OCI-M2 (cell line): ENCODE results near the gene PLCD3.

Source experiments
- DNase-seq: peaks from one replicate; lab custom pipeline; 2025; ENCODE audit not compliant: unreplicated experiment; lab: John Stamatoyannopoulos, UW

PLCD3 gene

GRCh38 chr17:45081047-45081703, 51.1 kb downstream of the PLCD3 start:
- DNase-seq = no peak

- no peak for DNase-seq
Observed at GRCh38 chr17:45077643-45078042, 54.7 kb downstream of the PLCD3 start.

DNA sequence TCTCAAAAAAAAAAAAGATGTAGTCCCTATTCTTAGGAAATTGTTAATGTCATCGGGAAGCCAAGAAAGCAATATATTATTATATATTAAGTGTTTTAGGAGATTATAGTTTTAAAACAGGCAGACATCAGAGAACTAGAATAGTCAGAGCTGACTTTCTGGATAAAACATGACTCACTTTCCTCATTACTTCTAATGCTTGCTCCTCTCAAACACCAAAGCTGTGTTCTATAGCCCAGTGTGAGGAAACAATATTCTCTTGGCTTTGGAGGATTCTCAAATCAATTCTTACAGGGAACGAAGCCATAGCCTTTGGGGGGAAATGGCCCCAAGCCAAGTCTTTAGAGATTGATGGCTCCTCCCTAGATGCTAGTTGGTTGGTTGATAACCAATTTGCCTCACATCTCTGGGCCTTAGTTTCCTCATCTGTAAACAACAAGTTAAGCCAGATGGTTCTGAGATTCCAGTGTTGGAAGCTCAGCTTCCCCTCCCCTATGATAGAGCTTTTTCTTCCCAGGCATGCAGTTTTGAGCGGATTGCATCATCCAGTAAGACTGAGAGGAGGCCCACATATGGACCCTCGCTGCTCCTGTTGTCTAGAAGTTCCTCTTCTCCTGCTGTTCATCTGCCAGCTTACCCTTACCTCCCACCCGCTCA, 58.8 kb downstream of the PLCD3 start:
- DNase-seq = no peak

DNA sequence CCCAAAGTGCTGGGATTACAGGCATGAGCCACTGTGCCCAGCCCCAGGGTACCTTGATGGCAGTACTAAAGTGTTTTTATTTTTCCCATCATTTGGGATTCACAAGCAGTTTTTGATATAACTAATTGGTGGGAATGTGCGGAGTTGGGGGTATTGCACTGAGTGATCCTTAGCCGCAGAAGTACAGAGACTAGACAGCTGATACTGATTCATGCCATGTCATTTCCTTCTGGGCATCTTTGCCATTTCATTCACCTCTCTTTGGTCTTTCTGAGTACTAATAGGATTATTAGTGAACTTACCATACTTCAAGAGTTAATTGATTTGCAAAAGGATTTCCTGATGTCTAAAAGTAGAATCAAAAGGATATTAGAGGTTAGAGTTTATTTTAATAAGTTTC, 61.5 kb downstream of the PLCD3 start:
- DNase-seq = no peak

DNA sequence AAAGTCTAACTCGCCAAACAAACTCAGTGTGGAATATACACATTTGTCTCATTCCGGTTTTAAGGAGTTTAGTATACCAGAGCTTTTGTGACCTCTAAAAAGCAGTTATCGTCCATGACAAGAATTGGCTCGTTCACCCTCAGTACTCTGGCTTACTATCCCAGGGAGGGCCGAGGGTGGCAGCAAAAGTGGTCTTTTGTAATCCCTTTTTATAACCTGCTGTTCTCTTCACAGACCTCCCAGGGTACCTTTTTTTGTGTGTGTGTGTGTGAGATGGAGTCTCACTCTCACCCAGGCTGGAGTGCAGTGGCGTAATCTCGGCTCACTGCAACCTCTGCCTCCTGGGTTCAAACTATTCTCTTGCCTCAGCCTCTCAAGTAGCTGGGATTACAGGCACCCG, 62.3 kb downstream of the PLCD3 start:
- DNase-seq = no peak

GRCh38 chr17:45067637-45068036, 64.7 kb downstream of the PLCD3 start:
- no peak for DNase-seq

GRCh38 chr17:45063198-45063597, 69.1 kb downstream of the PLCD3 start:
- no peak for DNase-seq

- DNase-seq = no peak
Observed at GRCh38 chr17:45061606-45062205, 70.6 kb downstream of the PLCD3 start.

DNA sequence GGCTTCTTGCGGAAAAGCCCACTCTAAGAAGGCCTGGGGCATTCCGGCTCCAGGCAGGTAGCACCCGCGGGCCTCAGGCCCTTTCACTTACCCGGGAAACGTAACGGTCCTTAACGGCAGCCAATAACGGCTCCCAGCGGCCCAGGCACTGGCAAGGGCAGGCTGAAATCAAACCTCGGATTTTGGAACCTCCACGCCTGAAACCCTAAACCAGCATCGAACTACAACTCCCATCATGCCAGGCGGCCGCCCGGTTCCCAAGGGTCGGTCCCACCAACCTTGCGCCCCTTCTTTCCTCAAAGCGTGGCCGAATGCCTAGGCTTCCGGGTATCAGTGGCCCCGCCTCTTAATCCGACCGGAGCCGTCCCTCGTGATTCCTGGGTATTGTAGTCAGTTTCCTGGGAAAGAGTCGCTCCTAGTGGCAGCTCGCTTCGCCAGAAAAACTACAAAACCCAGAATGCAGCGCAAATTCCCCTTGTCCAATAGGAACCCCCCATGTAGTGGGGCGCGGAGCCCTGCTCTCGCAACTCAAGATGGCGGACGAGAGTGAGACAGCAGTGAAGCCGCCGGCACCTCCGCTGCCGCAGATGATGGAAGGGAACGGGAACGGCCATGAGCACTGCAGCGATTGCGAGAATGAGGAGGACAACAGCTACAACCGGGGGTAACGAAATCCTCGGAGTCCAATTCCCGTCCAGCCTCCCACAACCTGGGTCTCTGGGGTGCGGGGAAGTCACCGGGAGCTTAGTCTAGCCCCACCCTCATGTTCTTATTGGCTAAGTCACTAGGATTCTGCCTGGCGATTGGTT, 71.3 kb downstream of the PLCD3 start, which contains the start of gene NMT1:
Gene NMT1, plus strand, starts transcription at position 521 of the 809 bp plus-strand sequence. Its CDS starts 13 bp downstream, at position 534.
- peak; percentile 90 for DNase-seq

DNA sequence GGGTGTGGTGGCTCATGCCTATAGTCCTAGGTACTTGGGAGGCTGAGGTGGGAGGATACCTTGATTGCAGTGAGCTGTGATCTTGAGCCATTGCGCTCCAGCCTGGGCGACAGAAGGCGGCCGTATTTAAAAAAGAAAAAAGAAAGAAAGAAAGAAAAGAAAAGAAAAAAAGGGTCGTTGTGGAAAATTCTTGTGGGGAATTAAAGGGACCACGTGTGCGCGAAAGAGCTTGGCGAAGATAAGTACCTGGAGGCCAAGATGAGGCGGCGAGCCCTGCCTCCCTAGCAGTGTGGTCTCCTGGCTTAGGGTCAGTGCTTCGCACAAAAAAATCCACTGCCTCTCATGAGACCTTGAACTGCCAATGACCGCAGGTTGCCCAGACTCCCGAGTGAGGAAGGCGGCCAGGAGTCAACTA, 71.9 kb downstream of the PLCD3 start:
- no peak for DNase-seq
